NCI-H2081 (cell line): ENCODE measurements around the gene KLK1.
"Not testable (repeated sequence)": the region's sequence is repeated elsewhere in the genome, so short reads cannot be mapped to it uniquely, and the experiment has no call there.

Source experiments
- DNase-seq, 2 experiments: peaks; one replicate each; lab custom pipeline; 2025; lab: John Stamatoyannopoulos, UW

The KLK1 gene

DNA sequence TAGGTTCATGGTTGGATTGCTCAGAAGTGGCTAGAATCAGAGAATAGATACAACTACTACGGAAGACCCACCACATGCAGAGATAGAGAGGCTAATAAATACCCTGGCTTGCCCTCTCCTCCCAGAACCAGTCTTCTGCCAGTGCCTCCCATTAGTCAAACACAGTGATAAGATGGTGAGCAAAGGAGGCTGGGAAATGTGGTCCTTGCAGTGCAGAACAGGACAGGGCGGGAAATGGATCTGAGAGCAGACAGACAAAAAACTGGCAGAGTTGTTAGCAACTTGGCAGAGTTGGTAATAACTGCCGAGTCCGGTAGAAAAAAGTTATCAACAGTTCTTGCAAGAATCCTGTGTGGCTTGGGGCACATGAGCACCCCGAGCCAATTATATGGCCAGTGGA lies 8.7 kb downstream of the KLK1 start:
- no peak for DNase-seq

DNA sequence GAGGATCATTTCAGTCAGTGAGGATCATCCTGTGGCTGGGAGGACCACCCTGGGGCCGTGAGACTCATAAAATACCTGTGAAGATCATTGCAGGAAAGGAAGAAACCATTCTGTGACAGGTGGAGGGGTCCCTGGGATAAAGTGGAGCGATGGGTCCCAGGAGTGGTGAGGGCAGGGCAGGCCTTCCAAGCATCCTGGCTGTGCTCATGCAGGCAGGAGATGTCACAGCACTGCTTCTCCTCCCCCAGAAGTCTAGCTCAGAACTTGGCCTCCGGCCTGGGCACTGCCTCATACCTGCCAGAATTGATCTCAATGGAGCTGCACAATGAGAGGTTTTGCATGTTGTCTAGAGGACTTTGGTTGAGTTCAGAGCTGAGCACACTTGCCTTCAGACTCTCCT lies 11.1 kb downstream of the KLK1 start:
- no peak for DNase-seq

DNA sequence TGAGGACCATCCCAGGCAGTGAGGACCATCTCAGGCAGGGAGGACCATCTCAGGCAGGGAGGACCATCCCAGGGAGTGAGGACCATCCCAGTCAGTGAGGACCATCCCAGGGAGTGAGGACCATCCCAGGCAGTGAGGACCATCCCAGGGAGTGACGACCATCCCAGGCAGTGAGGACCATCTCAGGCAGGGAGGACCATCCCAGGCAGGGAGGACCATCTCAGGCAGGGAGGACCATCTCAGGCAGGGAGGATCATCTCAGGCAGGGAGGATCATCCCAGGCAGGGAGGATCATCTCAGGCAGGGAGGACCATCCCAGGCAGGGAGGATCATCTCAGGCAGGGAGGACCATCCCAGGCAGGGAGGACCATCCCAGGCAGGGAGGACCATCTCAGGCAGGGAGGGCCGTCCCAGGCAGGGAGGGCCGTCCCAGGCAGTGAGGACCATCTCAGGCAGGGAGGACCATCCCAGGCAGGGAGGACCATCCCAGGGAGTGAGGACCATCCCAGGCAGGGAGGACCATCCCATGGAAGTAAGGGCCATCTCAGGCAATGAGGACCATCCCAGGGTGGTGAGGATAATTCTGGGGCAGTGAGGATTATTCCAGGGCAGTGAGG lies 11.9 kb downstream of the KLK1 start:
- not testable (repeated sequence) for DNase-seq

DNA sequence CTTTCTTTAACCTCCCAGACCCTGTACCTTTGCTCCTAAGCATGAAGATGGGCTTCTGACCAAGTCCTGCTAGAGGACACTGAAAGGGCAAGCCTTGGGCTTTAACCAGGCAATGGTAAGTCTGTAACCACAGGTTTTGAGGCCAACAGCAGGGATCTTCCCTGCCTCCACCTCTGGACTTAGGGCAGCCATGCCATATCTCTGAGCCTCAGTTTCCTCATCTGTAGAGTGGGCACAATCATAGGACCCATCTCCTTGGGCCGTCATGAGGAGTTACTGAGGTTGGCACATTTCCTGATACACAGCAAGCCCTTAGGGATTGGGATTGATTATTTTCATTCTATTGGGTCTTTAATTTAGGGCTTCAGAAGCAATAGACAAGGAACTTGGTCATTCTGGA lies 14.7 kb downstream of the KLK1 start:
- DNase-seq: no peak

DNA sequence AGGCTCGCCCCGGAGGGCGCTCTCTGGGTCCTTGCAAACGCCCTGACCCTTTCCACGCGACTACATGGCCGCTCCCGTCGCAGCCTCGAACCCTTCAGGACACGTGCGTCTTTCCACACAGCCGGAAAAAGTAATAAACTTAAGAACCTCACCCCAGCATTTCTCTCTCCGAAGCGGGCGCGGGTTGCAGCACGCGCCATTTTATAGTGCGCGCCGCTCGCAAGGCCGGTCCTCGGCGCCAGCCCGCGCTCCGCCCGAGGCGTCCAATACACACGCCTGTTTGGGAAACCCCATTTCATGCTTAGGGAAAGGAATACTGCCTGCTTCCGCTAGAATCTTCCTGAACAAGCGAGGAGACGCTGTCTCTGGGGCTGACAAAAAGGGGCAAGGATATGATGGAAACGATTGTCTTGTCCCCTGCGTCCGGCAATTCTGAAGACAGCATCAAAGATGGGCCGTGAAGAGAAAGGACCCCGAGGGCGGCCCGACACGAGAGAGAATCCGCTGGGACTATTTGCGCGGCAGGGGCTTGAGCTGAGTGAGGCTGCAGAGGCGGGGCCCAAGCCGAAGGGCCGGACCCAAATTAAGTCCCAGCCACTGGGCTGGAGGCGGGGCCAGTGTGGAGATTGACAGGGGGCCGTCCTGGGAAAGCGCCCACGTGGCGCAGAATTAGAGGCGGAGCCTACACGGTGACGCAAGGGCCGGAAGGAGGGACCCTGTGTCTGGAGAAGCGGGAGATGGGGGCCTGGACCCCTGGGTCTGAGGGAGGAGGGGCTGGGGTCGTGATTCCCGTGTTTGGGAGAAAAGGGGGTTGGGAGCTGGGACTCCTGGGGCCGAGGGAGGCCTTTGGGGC lies 18.9 kb downstream of the KLK1 start:
- DNase-seq: peak; percentile 98

DNA sequence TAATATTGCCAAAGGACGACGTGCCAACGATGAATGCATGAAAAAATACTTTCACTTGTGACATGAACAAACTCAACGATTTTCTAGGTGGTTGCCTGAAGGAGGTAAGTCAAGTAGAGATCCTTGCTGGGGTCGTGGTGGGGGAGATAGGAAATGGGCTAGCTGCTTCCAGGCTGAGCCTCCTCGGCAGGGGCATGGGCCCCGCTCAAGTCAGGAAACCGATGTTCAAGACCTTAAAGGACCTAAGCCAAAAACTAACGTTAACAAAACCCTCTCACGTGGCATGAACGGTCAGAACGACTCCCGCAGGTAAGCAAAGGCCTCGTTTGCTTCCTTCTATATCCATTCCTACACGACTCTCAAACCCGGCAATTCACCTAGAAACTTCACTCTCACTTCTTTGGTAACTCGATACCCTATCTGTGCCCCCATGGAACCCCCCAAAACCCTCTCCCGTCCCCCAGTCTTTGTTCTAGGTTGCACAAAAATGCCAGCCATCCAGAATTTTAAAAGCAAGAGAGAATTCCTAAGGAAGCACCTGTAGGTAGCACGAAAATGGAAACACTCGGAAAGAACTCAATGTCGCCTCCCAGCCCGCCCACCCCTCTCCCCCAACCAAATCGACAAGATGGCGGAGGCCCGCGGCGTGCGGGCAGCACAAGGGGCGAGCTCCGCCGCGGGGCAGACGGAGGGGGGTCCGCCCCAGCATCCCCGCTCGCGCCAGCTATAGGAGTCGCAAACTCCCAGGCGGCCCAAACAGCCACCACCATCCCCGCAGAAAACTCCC lies 19.8 kb downstream of the KLK1 start:
- peak in 1 of 2 experiments; percentile 39 for DNase-seq

DNA sequence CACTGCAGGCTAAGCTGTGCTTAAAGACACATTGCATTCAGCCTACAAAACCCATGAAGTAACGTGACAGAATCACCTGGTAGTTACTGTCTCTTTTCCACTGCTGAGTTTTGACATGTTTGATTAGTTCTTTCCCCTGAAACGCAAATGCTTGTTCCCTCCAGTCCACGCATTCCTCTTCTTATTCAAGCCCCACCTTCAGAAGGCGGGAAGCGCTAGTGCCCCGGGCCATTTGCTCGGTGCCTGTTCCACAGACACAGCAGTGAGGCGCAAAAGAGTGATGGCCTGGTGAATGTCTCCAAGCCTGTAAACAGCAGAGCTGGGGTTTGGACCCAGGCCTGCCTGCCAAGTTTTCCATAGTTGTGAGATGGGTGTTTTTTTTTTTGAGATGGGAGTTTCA lies 22.5 kb downstream of the KLK1 start:
- peak in 1 of 2 experiments; percentile 18 for DNase-seq

DNA sequence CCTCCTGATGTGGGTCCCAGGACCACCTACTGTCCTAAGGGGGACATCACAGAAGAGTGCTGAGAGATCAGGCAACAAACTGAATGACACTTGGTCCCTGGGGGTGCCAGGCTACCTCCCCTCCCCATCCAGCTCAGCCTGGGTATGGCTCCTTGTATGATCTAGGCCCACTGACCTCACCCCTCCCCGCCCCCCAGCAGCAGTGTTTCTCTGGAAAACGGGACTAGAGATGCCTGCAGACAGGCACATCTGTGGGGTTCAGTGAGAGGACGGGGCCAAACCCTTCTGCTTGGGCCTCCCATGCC lies 24.1 kb downstream of the KLK1 start:
- DNase-seq: no peak

DNA sequence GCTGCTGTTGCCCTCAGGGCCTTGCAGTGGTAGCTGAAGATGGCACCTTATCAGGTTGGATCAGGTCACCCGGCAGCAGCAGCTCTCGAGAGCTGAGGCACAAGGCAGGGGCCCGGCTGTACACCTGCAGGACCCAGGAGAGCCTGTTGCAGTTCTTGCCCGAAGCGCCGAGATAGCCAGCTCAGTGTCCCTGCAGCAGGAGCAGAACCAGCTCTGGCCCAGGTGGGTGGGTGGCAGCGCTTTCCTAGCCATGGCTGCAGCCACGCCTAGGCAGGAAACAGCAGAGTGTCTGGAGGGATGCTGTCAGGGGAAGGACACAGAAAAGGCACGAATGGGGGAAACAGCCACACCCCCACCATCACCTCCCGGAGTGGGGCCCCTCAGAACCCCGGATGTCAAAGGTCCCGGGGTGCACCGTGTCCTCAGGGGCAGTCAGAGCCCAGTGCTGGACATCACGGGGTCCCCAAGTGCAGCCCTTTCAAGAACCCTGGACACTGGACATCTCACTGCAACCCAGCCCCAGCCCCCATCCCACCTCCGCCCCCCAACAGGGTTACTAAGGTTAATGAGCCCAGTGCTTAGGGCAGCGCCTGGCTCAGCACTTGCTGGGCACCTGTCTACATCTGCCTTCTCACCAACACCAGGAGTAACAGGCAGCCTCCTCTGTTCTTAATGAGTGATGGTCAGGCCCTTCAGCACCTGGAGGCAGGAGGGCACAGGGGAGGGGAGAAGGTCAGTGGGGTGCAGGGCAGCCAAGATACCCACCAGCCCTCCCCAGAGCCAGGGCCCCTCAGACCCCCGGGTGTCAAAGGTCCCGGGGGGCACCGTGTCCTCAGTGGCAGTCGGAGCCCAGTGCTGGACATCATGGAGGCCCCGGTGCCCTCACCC lies 24.7 kb downstream of the KLK1 start:
- DNase-seq: no peak

DNA sequence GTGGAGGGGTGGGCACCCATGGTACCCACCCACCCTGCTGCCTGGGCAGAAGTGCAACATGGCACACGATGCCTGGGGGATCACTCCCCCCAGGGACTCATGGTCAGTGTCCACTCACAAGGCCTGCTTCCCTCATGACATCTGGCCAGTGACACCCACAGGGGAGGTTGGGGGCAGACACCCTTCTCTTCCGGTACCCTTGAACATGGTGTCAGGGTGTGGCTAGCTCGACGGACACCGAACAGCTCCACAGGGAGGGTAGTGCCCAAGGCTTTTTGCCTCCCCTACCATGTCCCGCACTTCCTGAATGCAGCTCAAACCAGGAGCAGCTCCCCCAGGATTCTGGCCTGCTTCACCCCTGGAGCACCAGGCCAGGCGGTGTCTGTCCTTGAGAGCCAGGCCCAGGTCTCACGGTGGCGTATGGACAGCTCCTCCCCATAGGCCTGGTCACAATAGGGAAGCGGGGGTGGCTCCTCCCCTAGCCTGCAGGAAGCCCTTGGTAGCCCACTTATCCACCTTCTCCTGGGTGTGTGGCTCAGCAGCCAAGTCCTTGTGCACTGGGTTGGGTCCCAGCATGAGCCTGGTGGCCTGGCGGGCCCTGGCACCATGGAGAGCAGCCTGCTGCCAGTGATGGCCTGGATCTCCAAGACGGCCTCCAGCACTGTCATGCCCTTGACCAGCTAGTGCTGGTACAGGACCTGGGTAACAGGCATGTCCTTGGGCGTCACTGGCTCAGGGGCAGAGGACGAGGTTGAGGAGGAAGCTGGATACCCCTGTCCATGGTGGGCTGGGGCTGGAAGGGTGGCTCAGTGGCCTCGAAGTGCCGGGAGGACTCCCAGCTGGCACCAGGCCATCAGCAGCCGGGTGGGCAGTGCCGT lies 25.6 kb downstream of the KLK1 start:
- no peak for DNase-seq

DNA sequence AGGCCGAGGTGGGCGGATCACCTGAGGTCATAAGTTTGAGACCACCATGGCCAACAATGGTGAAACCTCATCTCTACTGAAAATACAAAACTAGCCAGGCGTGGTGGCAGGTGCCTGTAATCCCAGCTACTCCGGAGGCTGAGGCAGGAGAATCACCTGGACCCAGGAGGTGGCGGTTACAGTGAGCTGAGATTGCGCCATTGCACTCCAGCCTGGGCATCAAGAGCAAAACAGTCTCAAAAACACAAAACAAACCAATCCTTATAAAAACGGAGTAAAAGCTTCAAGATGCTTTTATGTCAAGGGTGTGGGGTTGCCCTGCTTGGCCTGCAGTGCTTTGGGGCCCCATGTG lies 26.2 kb downstream of the KLK1 start:
- DNase-seq: no peak

DNA sequence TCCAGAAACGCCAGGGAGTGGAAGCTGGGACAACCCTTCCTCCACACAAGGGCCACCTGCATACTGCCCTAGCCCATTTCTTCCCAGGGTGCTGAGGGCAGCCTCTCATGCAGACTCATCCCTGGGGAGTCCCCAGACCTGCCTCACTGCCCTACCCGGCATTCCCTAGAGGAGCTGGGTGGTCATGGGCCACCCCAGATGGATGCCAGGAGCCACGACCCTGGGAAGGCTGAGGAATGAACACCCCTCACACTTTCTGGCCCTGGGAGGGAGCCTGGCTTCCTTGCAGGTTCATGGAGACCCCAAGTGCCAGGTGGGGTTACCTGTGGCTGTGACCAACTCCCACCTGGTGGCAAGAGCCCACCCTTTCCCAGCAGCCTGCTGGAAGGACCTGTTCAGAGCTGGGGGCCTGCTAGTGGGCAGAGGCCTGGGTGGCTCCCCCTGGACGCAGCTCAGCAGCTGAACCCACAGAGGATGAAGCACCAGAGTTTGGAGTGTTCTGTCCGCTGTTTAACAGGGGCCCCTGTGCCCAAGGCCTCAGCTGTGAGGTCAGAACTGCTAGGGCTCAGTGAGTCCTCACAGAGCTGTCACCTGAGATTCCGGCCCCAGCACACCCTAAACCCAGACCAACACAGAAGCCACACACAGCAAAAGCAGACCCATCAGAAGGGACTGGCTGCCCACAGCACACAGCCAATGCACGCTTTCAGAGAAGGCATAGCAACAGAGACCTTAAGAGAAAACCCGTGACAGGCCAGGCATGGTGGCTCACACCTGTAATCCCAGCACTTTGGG lies 26.8 kb downstream of the KLK1 start:
- no peak for DNase-seq

DNA sequence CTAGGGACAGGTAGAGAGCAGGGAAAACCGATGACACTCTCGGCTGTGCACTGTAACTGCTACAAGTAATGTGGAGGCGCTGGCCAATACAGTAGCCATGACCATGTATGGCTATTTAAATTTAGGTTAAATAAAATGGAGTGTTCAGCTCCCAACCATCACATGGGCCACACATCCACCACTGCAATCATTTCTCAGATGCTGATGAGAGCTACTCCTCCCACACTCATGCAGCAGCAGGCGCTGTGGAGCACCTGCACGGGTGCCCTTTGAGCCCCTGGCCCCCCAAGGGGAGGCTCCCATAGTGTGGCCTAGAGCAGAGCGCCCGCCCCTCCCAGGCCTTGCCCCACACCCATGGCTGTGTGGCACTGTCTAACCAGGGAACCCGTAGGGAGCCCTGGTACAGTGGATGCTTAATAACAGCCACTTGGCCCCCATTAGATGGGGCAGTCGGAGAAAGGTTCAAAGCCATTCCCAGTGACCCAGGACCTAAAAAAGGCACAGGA lies 27.4 kb downstream of the KLK1 start:
- no peak for DNase-seq

DNA sequence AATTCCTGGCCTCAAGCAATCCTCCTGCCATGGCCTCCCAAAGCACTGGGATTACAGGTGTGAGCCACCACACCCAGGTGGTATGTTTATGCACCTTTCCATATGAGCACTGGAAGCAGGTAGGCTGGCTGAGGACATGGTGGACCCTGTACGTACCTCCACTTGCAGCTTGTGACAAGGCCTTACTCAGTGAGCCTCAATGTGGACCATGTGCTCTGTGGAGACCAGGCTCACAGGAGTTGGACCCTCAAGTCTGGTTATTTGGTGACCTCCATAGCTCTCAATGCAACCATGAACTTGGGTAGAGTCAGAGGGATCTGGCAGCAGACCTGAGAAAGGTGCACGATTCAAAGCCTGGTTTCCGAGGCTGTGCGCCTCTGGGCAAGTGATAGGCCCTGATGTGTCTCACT lies 27.9 kb downstream of the KLK1 start:
- peak in 1 of 2 experiments; percentile 21 for DNase-seq

DNA sequence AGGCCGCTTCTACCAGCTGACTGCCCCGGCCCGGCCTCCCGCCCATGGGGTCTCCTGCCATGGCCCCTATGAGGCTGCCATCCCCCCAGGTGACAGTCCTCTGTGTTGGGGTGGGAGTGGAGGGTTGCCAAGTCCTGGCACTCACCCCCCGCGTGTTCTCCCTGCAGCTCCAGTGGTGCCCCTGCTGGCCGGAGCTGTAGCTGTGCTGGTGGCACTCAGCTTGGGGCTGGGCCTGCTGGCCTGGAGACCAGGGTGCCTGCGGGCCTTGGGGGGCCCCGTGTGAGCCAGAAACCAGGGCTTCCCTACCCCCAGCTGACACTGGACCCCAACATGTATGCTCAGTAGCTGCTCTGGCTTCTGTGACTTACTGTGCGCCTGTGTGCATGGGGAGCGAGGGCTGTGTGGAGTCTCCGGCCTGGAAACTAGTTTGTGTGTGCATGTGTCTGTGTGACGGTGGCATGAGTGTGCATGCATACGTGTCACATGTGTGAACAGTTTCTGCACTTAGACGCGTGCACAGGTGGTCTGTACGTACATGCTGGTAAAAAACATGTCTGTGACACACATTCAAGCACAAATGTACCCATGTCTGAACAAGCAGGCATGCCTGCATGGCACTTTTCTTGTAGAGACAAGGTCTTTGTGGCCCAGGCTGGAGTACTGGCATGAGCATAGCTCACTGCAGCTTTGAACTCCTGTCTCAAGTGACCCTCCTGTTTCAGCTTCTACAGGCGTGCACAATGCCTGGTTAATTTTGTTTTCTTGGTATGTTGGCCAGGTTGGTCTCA lies 28.5 kb downstream of the KLK1 start:
- DNase-seq: peak; percentile 25 to 41

DNA sequence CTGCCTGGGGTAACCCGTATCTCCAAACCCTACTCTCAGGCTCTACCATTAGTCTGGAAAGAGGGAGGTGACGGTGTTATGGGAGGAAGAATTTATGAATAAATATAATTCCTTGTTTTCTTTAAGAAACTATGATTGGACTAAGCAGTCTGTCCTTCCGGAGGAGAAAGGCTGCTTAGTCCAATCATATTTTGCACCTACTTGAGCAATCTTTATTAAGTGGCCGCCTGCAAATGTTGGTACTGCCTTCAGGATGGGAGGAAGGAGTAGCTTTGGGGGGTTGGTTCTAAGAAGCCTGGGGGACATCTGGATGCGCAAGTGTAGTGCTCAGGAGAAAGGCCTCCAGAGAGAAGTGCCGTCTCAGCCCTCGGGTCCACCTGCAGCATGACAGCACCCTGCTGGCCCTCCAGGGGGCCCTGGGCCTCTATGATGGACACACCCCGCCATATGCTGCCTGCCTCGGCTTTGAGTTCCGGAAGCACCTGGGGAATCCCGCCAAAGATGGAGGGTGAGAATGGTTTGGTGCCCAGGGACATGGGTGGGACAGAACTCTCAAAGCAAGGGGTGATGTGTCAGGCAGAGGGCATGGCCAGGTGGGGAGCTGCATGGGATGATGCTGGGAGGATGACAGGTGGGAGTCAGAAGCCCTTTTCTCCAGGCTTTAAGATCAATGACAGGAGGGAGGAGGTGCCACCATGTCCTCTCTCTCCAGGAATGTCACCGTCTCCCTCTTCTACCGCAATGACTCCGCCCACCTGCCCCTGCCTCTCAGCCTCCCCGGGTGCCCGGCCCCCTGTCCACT lies 29.3 kb downstream of the KLK1 start:
- DNase-seq: peak; percentile 47 to 62

DNA sequence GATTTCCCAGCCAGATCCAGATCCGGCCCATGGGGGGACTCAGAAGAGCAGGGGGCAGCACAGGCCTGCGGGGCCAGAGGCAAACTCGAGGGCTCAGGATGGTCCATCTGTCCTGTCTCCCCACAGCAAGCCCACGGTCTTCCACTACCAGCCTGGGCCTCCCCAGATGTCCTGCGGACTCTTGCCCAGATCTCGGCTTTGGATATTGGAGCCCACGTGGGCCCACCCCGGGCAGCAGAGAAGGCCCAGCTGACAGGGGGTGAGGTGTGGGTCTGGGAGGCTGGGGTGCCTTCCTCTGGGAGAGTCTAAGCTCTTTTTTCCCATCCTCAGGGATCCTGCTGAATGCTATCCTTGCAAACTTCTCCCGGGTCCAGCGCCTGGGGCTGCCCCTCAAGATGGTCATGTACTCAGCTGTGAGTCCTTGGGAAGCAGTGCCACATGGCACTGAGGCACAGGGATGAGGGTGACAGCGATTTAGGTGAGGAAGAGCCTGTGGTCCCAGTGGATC lies 30.0 kb downstream of the KLK1 start:
- DNase-seq: no peak
